K562 (cell line): Measurements from ENCODE around the gene FMNL1. TPM values are rescaled to one million over a fixed set of nuclear protein-coding genes. Genes with fewer than 3 reads are reported as not detected.

Experiments used
- ATAC-seq: fragments of 200-7000 bp; cut with Tn5 transposase; 3 replicates; pipeline ENCODE4 v1.9.1; 2020; ENCODE audit warnings: moderate library complexity
- BruUV-seq: library from RNA; stranded (reverse); fragments of 400-500 nt; replicated peaks from 2 replicates; lab custom pipeline; 2021; lab: Mats Ljungman, UMichigan
- CTCF ChIA-PET: fragments of 300-600 bp; formaldehyde crosslinking; extraction: SDS; loops from one replicate; lab custom pipeline; 2021; ENCODE audit warnings: low intra/inter-chr PET ratio; lab: Yijun Ruan, JAX
- POLR2A ChIA-PET: fragments of 300-600, 350-650 bp; sonication (Branson Sonifier 250); formaldehyde crosslinking; extraction: SDS; loops from one replicate; lab custom pipeline; 2021; ENCODE audit warnings: antibody characterized with exemption, inconsistent platforms; lab: Yijun Ruan, JAX
- DNase-seq, 4 experiments: peaks; one replicate each; pipeline versions ENCODE4 v3.0.0 to v3.0.0-alpha.2; 2011 to 2018; ENCODE audit warnings: low spot score in 3 of 4, mixed read lengths in 3 of 4; ENCODE audit errors: extremely low read depth in 1 of 4
- FAIRE-seq: peaks from 2 replicates; lab custom pipeline; 2011; peaks lifted over from hg19 to GRCh38; lab: Jason Lieb, UNC
- H2AFZ ChIP-seq: 2 replicates; pipeline ENCODE4 v1.6.0; 2011; ENCODE audit warnings: low read depth, low read length, control low read depth, inconsistent platforms
- H3K27ac ChIP-seq: fragments of 200-600 bp; 3 replicates; pipeline ENCODE4 v1.8.0; 2011; ENCODE audit warnings: low read depth, mild to moderate bottlenecking, control low read depth, inconsistent platforms, low read length, moderate library complexity, mixed read lengths; ENCODE audit errors: extremely low read depth
- H3K27me3 ChIP-seq, 2 experiments: fragments of 300-600 bp in 1 of 2; 2 replicates in 1 of 2; 3 replicates in 1 of 2; pipeline versions ENCODE4 v1.6.0 to v1.8.0; 2011; ENCODE audit warnings: inconsistent platforms in 2 of 2, low read length in 2 of 2, mild to moderate bottlenecking in 1 of 2, mixed read lengths in 1 of 2, moderate library complexity in 1 of 2; ENCODE audit not compliant: control insufficient read depth in 2 of 2, insufficient read depth in 2 of 2
- H3K36me3 ChIP-seq: fragments of 300-600 bp; 3 replicates; pipeline ENCODE4 v1.8.0; 2011; ENCODE audit warnings: mild to moderate bottlenecking, low read length, inconsistent platforms; ENCODE audit not compliant: control insufficient read depth, insufficient read depth
- H3K4me1 ChIP-seq, 2 experiments: fragments of 200-600 bp in 1 of 2; replicated peaks in 1 of 2; 2 replicates in 1 of 2; 3 replicates in 1 of 2; pipeline versions ENCODE4 v1.5.1 to v1.8.0; 2011; ENCODE audit warnings: inconsistent platforms in 2 of 2, low read length in 2 of 2, mild to moderate bottlenecking in 1 of 2, mixed read lengths in 1 of 2, moderate library complexity in 1 of 2; ENCODE audit not compliant: control insufficient read depth in 2 of 2, insufficient read depth in 2 of 2
- H3K4me2 ChIP-seq: 2 replicates; pipeline ENCODE4 v1.6.1; 2011; ENCODE audit warnings: low read length, control low read depth, inconsistent platforms, mixed read lengths; ENCODE audit not compliant: insufficient read depth
- H3K4me3 ChIP-seq: fragments of 200-600 bp; sonication (generic), shearing (Covaris generic); 2 replicates; pipeline ENCODE4 v1.5.1; 2016; ENCODE audit warnings: control low read depth, inconsistent platforms
- H3K79me2 ChIP-seq: fragments of 200-600 bp; 3 replicates; pipeline ENCODE4 v1.8.0; 2011; ENCODE audit warnings: low read length, inconsistent platforms; ENCODE audit not compliant: control insufficient read depth, insufficient read depth
- H3K9ac ChIP-seq, 2 experiments: 2 replicates each; pipeline versions ENCODE4 v1.6.0 to v1.6.1; 2011; ENCODE audit warnings: low read depth in 2 of 2, low read length in 2 of 2, control low read depth in 1 of 2, inconsistent platforms in 1 of 2, mild to moderate bottlenecking in 1 of 2, mixed read lengths in 1 of 2; ENCODE audit not compliant: insufficient read depth in 1 of 2
- H3K9me1 ChIP-seq: one replicate; pipeline ENCODE4 v1.6.0; 2011; ENCODE audit warnings: inconsistent platforms, mild to moderate bottlenecking, low read length, moderate library complexity; ENCODE audit not compliant: control insufficient read depth, insufficient read depth
- H3K9me3 ChIP-seq: replicated peaks from 2 replicates; pipeline ENCODE4 v1.5.1; 2011; ENCODE audit warnings: low read depth, low read length, inconsistent platforms; ENCODE audit not compliant: control insufficient read depth, insufficient read depth
- H4K20me1 ChIP-seq: replicated peaks from 2 replicates; pipeline ENCODE4 v1.6.1; 2011; ENCODE audit warnings: low read length, inconsistent platforms, mixed read lengths; ENCODE audit not compliant: control insufficient read depth, insufficient read depth
- BMI1 ChIP-seq: fragments of 150-350 bp; IDR thresholded peaks from 2 replicates; pipeline ENCODE4 v1.6.1; 2014; ENCODE audit warnings: low read length
- FOXJ3 ChIP-seq: sonication (generic); formaldehyde crosslinking; IDR thresholded peaks from 2 replicates; pipeline ENCODE4 v1.4.0; 2020; ENCODE audit warnings: mild to moderate bottlenecking, missing genetic modification reagents
- HSF4 ChIP-seq: fragments of 250-450 bp; sonication (Bioruptor Pico); IDR thresholded peaks from 2 replicates; pipeline ENCODE4 v2.1.2; 2022; ENCODE audit warnings: mild to moderate bottlenecking, moderate library complexity, borderline replicate concordance
- MBD2 ChIP-seq: sonication (generic); IDR thresholded peaks from 2 replicates; pipeline ENCODE4 v1.6.1; 2016; ENCODE audit warnings: low read depth, borderline replicate concordance
- TRIM24 ChIP-seq, 2 experiments: fragments of 450-650 bp; IDR thresholded peaks; 2 replicates each; pipeline ENCODE4 v1.6.1; 2016
- ZNF586 ChIP-seq: fragments of 450-650 bp; formaldehyde crosslinking; conservative IDR thresholded peaks from 2 replicates; pipeline ENCODE4 v1.4.0; 2020; ENCODE audit warnings: mild to moderate bottlenecking, moderate library complexity
- WGBS: fragments of 100-300 bp; shearing (Covaris generic); methylation state at CpG from one replicate; pipeline ENCODE4 v1.1.6; 2016; ENCODE audit warnings: low coverage, mixed read lengths; ENCODE audit not compliant: insufficient coverage; ENCODE audit errors: missing lambda C conversion rate; 5-methylcytosine and 5-hydroxymethylcytosine counted together
- in situ Hi-C: fragments of 300-500 bp; cut with MboI; formaldehyde crosslinking; loops from 4 replicates; pipeline ENCODE4 v1.15.0; 2018; ENCODE audit warnings: inconsistent platforms, mixed read lengths
- intact Hi-C: fragments of 100-400 bp; cut with micrococcal nuclease; formaldehyde crosslinking; loops from 2 replicates; pipeline ENCODE4 v1.14.2; 2022
- polyA plus RNA-seq, 8 experiments: library from polyadenylated mRNA; depleted of rRNA in 4 of 8; stranded (reverse) in 5 of 8; unstranded in 3 of 8; fragments of >200 nt; fragmentation: Nextera tagmentation in 2 of 8; fragmentation: Illumina TruSeq in 1 of 8; extraction: Ambion mirVana in 2 of 8; extraction: Trizol in 1 of 8; gene quantifications; 2 replicates each; pipeline versions ENCODE4 v1.2.1 to v1.2.3, GENCODE V29; 2011 to 2014; ENCODE audit warnings: inconsistent platforms in 1 of 8, missing spikeins in 1 of 8
- total RNA-seq, 7 experiments: library from RNA; depleted of rRNA in 6 of 7; stranded (reverse); fragments of >200 nt in 6 of 7; fragmentation: Illumina TruSeq in 2 of 7; extraction: Trizol in 2 of 7; gene quantifications; 2 replicates each; pipeline versions ENCODE4 v1.2.1 to v1.2.3, GENCODE V29; 2011 to 2021; ENCODE audit warnings: low replicate concordance in 1 of 7
- TF ChIP-seq, protein P1 (sequence below): fragments of 250-450 bp; sonication (Bioruptor Pico); IDR thresholded peaks from 2 replicates; pipeline ENCODE4 v1.8.0; 2021; ENCODE audit warnings: moderate library complexity, mild to moderate bottlenecking, inconsistent platforms

FMNL1 gene
- total and polyA plus RNA-seq, 9 of the 15 experiments (the other 6 are each of a cell fraction or from before 2014, with no cell fraction given) = 0.70 to 36.6 (median 7.7) TPM

DNA sequence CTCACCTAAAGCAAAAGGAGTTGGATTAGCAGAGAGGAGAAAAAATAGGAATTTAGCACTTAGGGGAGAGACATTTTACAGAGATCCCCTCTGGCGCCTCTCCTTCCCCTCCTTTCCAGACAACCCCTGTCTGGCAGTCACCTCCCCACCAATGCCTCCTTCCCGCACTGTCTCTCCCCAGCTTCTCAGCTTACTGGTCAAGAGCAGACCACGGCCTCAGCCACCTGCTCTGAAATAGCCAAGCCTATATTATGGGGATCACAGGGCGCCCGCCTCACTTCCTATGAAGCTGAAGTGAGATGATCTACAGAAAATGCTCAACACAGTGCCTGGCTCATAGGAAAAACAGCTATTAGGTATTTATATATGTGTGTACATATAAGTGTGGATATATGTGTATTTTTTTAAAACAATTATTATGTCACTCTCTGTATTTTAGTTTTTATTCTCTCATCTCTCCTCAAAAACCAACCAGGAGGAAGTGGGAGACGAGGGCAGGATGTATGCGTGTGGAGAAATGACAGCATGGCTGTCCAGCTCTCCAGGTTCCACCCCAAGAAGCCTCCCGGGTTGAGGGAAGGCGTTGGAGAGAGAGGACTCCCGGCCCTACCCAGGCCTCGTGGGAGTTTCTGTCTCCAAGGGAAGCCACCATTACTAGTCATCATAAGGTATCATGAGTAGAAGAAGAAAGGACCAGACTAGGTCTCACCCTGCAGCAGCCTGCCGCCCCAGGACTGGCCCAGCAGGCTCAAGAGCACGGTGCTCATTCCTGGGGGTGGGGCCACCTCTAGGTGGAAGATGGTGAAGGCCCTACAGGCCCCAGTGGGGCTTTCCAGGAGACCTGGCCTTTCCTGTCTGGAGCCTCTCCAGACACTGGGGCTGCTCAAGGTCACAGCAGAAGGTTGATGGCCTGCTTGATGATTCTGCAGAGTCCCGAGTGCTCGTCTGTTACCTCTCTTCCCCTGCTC is 67.9 kb downstream of the FMNL1 start:
- DNase-seq (no peak), ATAC-seq (no peak), FAIRE-seq (no peak)
- Histone ChIP-seq H3K9me3 (no peaks in the 10 kb centered on the region), H3K4me3 (no peak overlapping the region), H3K9me1 (no peaks in the 10 kb centered on the region), H3K9ac (0 out of 4 replicates have a peak overlapping the region, but pooled peaks of 1 of the 2 experiments have one; percentile 4), H3K79me2 (peaks cover 11% of the 10 kb centered on the region), H3K27me3 (no peaks in the 10 kb centered on the region), H3K4me2 (no peak overlapping the region), H2AFZ (no peak overlapping the region), H4K20me1 (peaks cover 24% of the 10 kb centered on the region), H3K4me1 (peaks cover 14 to 15% of the 10 kb centered on the region in 2 experiments), H3K36me3 (peaks cover 63% of the 10 kb centered on the region; the same call in 2 of the 3 replicates), H3K27ac (no peak overlapping the region)
- in situ Hi-C loops (no loop called here), intact Hi-C loops (no loop called here)
- BruUV-seq = no TSS peak
- WGBS = 95% methylated on average over 14 of the region's 15 CpGs
- POLR2A ChIA-PET = interaction anchor here (1.5 kb wide), 1 partner anchor 16 kb away, joined by 3 read pairs; no protein-coding TSS in a partner anchor
- CTCF ChIA-PET = no interaction called here
- no peak for TF ChIP-seq TRIM24 (IDR thresholded peaks at IDR 0.05)
- no peak for TF ChIP-seq ZNF586 (CRISPR knock-in tag)
- no peak for TF ChIP-seq FOXJ3
- no peak for TF ChIP-seq MBD2
- no peak for TF ChIP-seq HSF4 (CRISPR knock-in tag)
- TF ChIP-seq, protein P1, sequence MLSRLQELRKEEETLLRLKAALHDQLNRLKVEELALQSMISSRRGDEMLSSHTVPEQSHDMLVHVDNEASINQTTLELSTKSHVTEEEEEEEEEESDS (CRISPR knock-in tag) = no peak
- TF ChIP-seq BMI1 = no peak
